NCI-H128 (cell line): ENCODE measurements around the gene PCYT1A.
A peak's percentile ranks its signal among the peaks of the same experiment; 100 is the strongest.
"Not testable (repeated sequence)": the region's sequence is repeated elsewhere in the genome, so short reads cannot be mapped to it uniquely, and the experiment has no call there.

Source experiments
- DNase-seq: peaks from one replicate; lab custom pipeline; 2025; ENCODE audit not compliant: unreplicated experiment; lab: John Stamatoyannopoulos, UW

PCYT1A gene

GRCh38 chr3:196194542-196194915, 93.0 kb downstream of the PCYT1A start:
- DNase-seq: no peak

GRCh38 chr3:196193736-196194541, 93.6 kb downstream of the PCYT1A start:
- DNase-seq: no peak

- no peak for DNase-seq
Observed at GRCh38 chr3:196193133-196193735, 94.3 kb downstream of the PCYT1A start.

DNA sequence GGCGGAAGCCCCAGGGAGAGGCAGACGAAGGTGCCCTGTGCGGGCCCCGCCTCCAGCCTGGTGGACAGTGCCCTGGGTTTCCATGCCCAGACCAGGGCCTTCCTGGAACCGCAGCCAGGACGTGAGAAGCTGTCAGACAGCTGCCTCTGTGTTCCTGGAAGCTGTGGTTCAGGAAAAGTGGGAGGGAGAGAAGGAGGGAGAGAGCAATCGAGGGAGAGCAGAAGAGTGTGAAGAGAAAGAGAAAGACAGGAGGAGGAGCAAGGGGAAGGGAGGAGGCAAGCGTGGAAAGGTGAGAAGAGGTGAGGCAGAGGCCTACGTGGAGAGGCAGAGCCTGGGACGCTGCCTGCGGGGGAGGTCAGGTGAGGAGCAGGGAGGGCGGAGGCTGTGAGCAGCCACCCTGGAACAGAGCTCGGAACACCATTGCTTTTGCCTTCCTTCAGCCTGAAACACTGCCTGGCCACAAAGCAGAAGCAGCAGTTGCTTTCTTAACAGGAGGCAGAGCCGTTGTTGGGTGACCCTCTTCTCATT, 94.9 kb downstream of the PCYT1A start:
- DNase-seq: no peak

GRCh38 chr3:196192036-196192523, 95.4 kb downstream of the PCYT1A start:
- DNase-seq: no peak

DNA sequence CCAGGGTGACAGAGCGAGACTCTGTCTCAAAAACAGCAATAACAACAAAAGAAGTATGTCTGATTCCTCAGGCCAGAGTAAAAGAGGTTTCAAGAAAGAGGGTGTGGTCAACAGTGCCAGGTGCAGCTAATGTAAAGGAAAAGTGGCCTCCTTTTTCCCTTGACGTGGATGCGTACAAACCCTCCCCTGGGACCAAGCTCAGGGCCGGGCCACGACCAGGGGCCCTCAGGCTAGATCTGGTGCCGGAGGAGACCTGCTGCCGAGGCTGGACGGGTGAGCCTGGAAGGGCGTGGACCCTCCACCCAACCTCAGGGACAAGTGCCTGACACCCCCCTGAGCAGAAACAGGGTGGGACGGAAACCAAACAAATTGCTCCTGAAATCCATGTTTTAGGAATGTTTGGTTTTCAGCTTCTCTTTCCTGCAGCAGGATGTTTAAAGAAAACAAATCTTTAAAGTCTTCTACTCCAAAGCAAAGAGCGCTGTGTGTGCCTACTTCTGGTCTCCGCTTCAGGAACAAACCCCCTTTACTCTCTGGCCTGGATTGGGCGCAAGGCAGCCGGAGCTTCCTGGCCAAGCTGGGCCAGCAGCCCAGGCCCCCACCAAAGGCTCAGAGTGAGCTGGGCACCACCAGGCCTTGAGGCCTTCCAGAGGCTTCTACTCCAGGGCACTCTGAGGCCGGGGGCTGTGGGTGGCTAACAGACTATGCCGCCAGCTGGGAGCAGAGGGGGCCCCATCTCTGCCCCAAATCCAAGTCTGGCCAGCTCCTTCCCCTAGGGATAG, 97.8 kb downstream of the PCYT1A start:
- DNase-seq: no peak

DNA sequence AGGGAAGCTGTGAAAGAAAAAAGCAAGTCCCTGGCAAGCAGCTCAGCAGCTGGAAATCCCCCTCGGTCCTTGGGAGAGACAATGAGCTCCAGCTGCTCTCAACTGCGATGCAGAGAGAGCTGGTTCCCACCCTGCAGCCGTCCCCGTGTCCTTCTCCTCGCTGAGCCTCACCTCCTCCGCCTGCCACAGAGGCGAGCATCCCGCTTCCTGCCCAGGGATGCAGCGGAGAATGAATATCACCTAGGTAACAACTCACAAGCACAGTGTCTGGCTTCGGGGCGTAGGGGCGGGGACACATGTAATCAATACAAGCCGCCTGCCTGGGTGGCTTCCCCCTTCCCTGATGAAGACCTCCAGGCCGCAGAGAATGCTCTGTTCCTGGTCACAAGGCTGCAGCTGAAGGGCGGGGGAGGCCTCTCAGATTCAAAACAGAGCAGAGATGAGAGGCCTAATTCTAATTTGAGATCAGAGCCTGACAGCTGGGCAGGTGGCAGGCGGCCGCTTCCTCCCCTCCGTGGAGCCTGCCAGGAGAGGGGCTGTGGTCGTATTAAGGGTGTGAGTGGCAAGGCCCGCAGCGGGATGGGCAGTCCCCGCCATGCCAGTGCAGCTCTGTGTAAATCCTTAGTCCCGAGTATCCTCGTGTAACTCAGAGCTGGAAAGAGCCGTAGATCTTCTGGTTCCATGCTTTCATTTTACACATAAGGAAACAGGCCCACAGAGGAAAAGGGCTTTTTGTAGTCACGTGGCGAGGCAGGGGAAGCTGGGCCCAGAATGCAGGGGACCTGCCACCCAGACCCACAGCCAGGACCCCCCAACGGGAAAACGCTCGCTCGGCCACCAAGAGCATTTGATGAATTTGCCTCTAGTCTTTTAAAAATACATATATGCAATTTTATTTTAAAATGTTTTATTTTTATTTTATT, 100.6 kb downstream of the PCYT1A start:
- peak; percentile 86 for DNase-seq

- no peak for DNase-seq
Observed at GRCh38 chr3:196184881-196185280, 102.6 kb downstream of the PCYT1A start.

DNA sequence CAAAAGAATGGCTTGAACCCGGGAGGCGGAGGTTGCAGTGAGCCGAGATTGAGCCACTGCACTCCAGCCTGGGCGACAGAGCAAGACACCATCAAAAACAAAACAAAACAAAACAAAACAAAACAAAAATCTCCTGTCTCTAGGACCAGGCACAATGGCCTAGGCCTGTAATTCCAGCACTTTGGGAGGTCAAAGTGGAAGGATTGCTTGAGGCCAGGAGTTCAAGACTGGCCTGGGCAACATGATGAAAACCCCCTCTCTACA, 103.4 kb downstream of the PCYT1A start:
- not testable (repeated sequence) for DNase-seq

GRCh38 chr3:196181127-196181546, 106.4 kb downstream of the PCYT1A start:
- no peak for DNase-seq

GRCh38 chr3:196180346-196180745, 107.2 kb downstream of the PCYT1A start:
- no peak for DNase-seq
